CD14-positive monocyte (primary cell): Measurements from ENCODE around the gene ZNF638. TPM values are rescaled to one million over a fixed set of nuclear protein-coding genes. Genes with fewer than 3 reads are reported as not detected.

Experiments used
- DNase-seq, 3 donors: peaks; one replicate each; pipeline ENCODE4 v3.0.0-alpha.2; 2011 to 2022
- H2AFZ ChIP-seq: 2 replicates; pipeline ENCODE4 v1.6.0; 2012; ENCODE audit warnings: mild to moderate bottlenecking, low read depth, low read length, inconsistent platforms; ENCODE audit not compliant: insufficient read depth, poor library complexity, severe bottlenecking
- H3K27ac ChIP-seq, 2 donors: 1 replicate in 1 of 2; 2 replicates in 1 of 2; pipeline ENCODE4 v1.5.1; 2012 to 2013; ENCODE audit warnings: low read length in 2 of 2, control low read depth in 1 of 2, inconsistent platforms in 1 of 2, low read depth in 1 of 2, mild to moderate bottlenecking in 1 of 2
- H3K27me3 ChIP-seq, 2 donors: one replicate each; pipeline versions ENCODE4 v1.6.0 to v1.6.1; 2011 to 2013; ENCODE audit warnings: low read length in 2 of 2; ENCODE audit not compliant: control insufficient read depth in 2 of 2, insufficient read depth in 2 of 2
- H3K36me3 ChIP-seq, 2 donors: replicated peaks in 1 of 2; 1 replicate in 1 of 2; 2 replicates in 1 of 2; pipeline versions ENCODE4 v1.5.1 to v1.6.1; 2012 to 2013; ENCODE audit warnings: low read length in 2 of 2, control low read depth in 1 of 2, inconsistent platforms in 1 of 2, mild to moderate bottlenecking in 1 of 2; ENCODE audit not compliant: insufficient read depth in 2 of 2, control insufficient read depth in 1 of 2
- H3K4me1 ChIP-seq, 2 donors: 1 replicate in 1 of 2; 2 replicates in 1 of 2; pipeline versions ENCODE4 v1.5.1 to v1.6.1; 2012 to 2013; ENCODE audit warnings: low read length in 2 of 2, control low read depth in 1 of 2, inconsistent platforms in 1 of 2, mild to moderate bottlenecking in 1 of 2, moderate library complexity in 1 of 2; ENCODE audit not compliant: insufficient read depth in 2 of 2, control insufficient read depth in 1 of 2
- H3K4me2 ChIP-seq: replicated peaks from 2 replicates; pipeline ENCODE3; 2012; ENCODE audit warnings: low read length, moderate library complexity, mild to moderate bottlenecking; ENCODE audit not compliant: poor library complexity, severe bottlenecking; ENCODE audit errors: extremely low read depth
- H3K4me3 ChIP-seq, 3 experiments: fragments of 200-600 bp in 1 of 3; sonication (generic) in 1 of 3; replicated peaks in 1 of 3; 1 replicate in 2 of 3; 2 replicates in 1 of 3; pipeline ENCODE4 v1.5.1; 2011 to 2013; ENCODE audit warnings: low read length in 3 of 3, mild to moderate bottlenecking in 3 of 3, control low read depth in 2 of 3, low read depth in 2 of 3, inconsistent platforms in 1 of 3, moderate library complexity in 1 of 3
- H3K79me2 ChIP-seq: 2 replicates; pipeline ENCODE4 v1.6.0; 2012; ENCODE audit warnings: mild to moderate bottlenecking, control low read depth, inconsistent platforms, low read length, moderate library complexity; ENCODE audit not compliant: insufficient read depth
- H3K9ac ChIP-seq: 2 replicates; pipeline ENCODE4 v1.6.0; 2017; ENCODE audit warnings: low read length, mild to moderate bottlenecking; ENCODE audit not compliant: insufficient read depth, poor library complexity, severe bottlenecking
- H3K9me3 ChIP-seq, 2 donors: replicated peaks in 1 of 2; 1 replicate in 1 of 2; 2 replicates in 1 of 2; pipeline versions ENCODE4 v1.5.1 to v1.6.1; 2012 to 2013; ENCODE audit warnings: low read length in 2 of 2, control low read depth in 1 of 2; ENCODE audit not compliant: control insufficient read depth in 1 of 2, insufficient read depth in 1 of 2
- H4K20me1 ChIP-seq: 2 replicates; pipeline ENCODE4 v1.6.0; 2012; ENCODE audit warnings: mild to moderate bottlenecking, low read length, control low read depth, moderate library complexity; ENCODE audit not compliant: insufficient read depth
- H3K27ac Mint-ChIP-seq, 7 donors: one replicate each; pipeline ENCODE4 v1.8.0; 2020; ENCODE audit warnings: mild to moderate bottlenecking in 7 of 7, mixed read lengths in 7 of 7, moderate library complexity in 6 of 7, inconsistent platforms in 2 of 7
- H3K27me3 Mint-ChIP-seq, 3 donors: one replicate each; pipeline ENCODE4 v1.8.0; 2021 to 2022; ENCODE audit warnings: low read depth in 3 of 3, mild to moderate bottlenecking in 3 of 3, mixed read lengths in 3 of 3, moderate library complexity in 3 of 3, inconsistent platforms in 1 of 3
- H3K36me3 Mint-ChIP-seq, 2 donors: one replicate each; pipeline ENCODE4 v1.8.0; 2020; ENCODE audit warnings: mixed read lengths in 2 of 2, inconsistent platforms in 1 of 2, mild to moderate bottlenecking in 1 of 2
- H3K4me1 Mint-ChIP-seq: one replicate; pipeline ENCODE4 v1.8.0; 2020; ENCODE audit warnings: mild to moderate bottlenecking, mixed read lengths
- H3K4me3 Mint-ChIP-seq, 2 donors: one replicate each; pipeline ENCODE4 v1.8.0; 2020; ENCODE audit warnings: mild to moderate bottlenecking in 2 of 2, mixed read lengths in 2 of 2, moderate library complexity in 1 of 2
- H3K9me3 Mint-ChIP-seq, 7 donors: one replicate each; pipeline ENCODE4 v1.8.0; 2020 to 2022; ENCODE audit warnings: mixed read lengths in 7 of 7, mild to moderate bottlenecking in 6 of 7, moderate library complexity in 6 of 7, inconsistent platforms in 2 of 7
- WGBS: methylation state at CpG from one replicate; pipeline ENCODE4 v1.1.5; 2013; ENCODE audit warnings: missing lambda C conversion rate; ENCODE audit not compliant: insufficient coverage; 5-methylcytosine and 5-hydroxymethylcytosine counted together
- intact Hi-C, 2 donors: fragments of 100-400 bp; cut with micrococcal nuclease; formaldehyde crosslinking; loops; one replicate each; pipeline versions ENCODE4 v1.15.0 to v1.15.1; 2023
- polyA plus RNA-seq, 3 donors: library from polyadenylated mRNA; depleted of rRNA in 1 of 3; unstranded in 2 of 3; stranded (reverse) in 1 of 3; fragments of 300-500 nt in 2 of 3; fragments of >200 nt in 1 of 3; fragmentation: Illumina TruSeq in 2 of 3; gene quantifications; 1 replicate in 2 of 3; 2 replicates in 1 of 3; pipeline ENCODE4 v1.2.3, GENCODE V29; 2012 to 2021
- TF ChIP-seq, protein P1 (sequence below): fragments of 200-600 bp; IDR thresholded peaks from one replicate; pipeline ENCODE4 v1.8.0; 2022; ENCODE audit warnings: antibody characterized with exemption, mild to moderate bottlenecking

Gene ZNF638
- polyA plus RNA-seq, 3 donors, result 19.1 to 64.6 (median 22.4) TPM

DNA sequence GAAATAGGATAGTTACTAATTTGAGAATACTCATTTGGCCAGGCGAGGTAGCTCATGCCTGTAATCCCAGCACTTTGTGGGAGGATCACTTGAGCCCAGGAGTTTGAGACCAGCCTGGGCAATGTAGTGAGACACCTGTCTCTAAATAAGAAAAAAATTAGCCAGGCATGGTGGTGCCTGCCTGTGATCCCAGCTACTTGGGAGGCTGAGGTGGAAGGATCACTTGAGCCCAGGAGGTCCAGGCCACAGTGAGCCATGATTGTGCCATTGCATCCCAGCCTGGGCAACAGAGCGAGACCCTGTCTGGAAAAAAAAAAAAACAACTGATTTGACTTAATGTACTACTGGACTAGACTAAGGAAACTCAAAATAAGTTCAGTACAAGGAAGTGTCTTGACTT is 32.7 kb upstream of the ZNF638 start:
- H3K27ac ChIP-seq, result no peak overlapping the region
- no peak overlapping the region for H3K4me2 ChIP-seq
- H2AFZ ChIP-seq, result no peak overlapping the region
- no peak overlapping the region for H3K4me3 Mint-ChIP-seq
- H3K9me3 Mint-ChIP-seq, result no peaks in the 10 kb centered on the region
- TF ChIP-seq, protein P1, sequence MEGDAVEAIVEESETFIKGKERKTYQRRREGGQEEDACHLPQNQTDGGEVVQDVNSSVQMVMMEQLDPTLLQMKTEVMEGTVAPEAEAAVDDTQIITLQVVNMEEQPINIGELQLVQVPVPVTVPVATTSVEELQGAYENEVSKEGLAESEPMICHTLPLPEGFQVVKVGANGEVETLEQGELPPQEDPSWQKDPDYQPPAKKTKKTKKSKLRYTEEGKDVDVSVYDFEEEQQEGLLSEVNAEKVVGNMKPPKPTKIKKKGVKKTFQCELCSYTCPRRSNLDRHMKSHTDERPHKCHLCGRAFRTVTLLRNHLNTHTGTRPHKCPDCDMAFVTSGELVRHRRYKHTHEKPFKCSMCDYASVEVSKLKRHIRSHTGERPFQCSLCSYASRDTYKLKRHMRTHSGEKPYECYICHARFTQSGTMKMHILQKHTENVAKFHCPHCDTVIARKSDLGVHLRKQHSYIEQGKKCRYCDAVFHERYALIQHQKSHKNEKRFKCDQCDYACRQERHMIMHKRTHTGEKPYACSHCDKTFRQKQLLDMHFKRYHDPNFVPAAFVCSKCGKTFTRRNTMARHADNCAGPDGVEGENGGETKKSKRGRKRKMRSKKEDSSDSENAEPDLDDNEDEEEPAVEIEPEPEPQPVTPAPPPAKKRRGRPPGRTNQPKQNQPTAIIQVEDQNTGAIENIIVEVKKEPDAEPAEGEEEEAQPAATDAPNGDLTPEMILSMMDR, result no peak
- no peak overlapping the region for H3K27ac Mint-ChIP-seq
- no peak overlapping the region for H3K4me3 ChIP-seq
- no peaks in the 10 kb centered on the region for H3K36me3 ChIP-seq
- H3K27me3 ChIP-seq, result no peaks in the 10 kb centered on the region
- DNase-seq, result no peak
- no peaks in the 10 kb centered on the region for H3K36me3 Mint-ChIP-seq
- WGBS, result 71% methylated on average over 1 of the region's 2 CpGs
- no peak overlapping the region for H3K9ac ChIP-seq
- no peaks in the 10 kb centered on the region for H3K4me1 Mint-ChIP-seq
- H4K20me1 ChIP-seq, result no peaks in the 10 kb centered on the region
- H3K4me1 ChIP-seq, result no peaks in the 10 kb centered on the region
- no peaks in the 10 kb centered on the region for H3K79me2 ChIP-seq
- no peaks in the 10 kb centered on the region for H3K9me3 ChIP-seq
- peaks cover 0 to 1% (median 0%) of the 10 kb centered on the region in 3 donors for H3K27me3 Mint-ChIP-seq
- intact Hi-C loops, result loop anchor here in 1 of 2 donors (5.0 kb wide), 1 partner anchor 33 kb away; the partner anchor contains the start of gene ZNF638

DNA sequence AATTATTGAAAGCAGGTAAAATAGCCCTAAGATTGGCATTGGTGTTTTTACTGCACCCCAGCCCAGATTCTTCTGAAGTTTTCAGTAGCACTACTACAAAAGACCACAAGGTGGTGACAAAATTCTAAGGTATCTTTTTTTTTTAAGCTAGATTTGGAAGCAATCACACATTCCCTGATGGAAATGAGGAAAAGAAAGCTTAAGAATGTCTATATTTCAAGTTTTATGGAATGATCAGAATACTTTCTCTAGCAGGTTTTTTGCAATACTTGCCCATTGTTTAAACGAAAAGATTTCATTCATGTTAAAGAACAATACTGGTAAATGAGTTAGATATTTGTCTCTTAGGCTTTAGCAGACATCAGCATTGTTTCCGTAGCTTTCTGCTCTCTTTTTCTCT is 32.1 kb upstream of the ZNF638 start:
- Histone ChIP-seq H2AFZ (no peak overlapping the region), H3K4me2 (no peak overlapping the region), H3K9ac (no peak overlapping the region), H3K79me2 (no peaks in the 10 kb centered on the region), H3K4me3 (no peak overlapping the region), H3K4me1 (no peaks in the 10 kb centered on the region), H3K36me3 (no peaks in the 10 kb centered on the region), H3K27me3 (no peaks in the 10 kb centered on the region), H4K20me1 (no peaks in the 10 kb centered on the region), H3K9me3 (no peaks in the 10 kb centered on the region), H3K27ac (no peak overlapping the region)
- no peak overlapping the region for H3K27ac Mint-ChIP-seq
- no peaks in the 10 kb centered on the region for H3K36me3 Mint-ChIP-seq
- H3K4me1 Mint-ChIP-seq, result no peaks in the 10 kb centered on the region
- peaks cover 0 to 1% (median 0%) of the 10 kb centered on the region in 3 donors for H3K27me3 Mint-ChIP-seq
- H3K4me3 Mint-ChIP-seq, result no peak overlapping the region
- H3K9me3 Mint-ChIP-seq, result no peaks in the 10 kb centered on the region
- TF ChIP-seq, protein P1, result peak; percentile 84
- DNase-seq, result peak; percentile 6 to 27 (median 19)
- intact Hi-C loops, result loop anchor here in 1 of 2 donors (5.0 kb wide), 1 partner anchor 33 kb away; the partner anchor contains the start of gene ZNF638
- no CpG with 5 or more reads among the region's 2 CpGs for WGBS
